Gastroesophageal sphincter (tissue), 3 donors: ENCODE data around the gene PRSS56.

Source experiments
- CTCF ChIP-seq, 4 experiments: fragments of 200-600 bp in 2 of 4; fragments of 450-650 bp in 2 of 4; sonication (generic) in 1 of 4; IDR thresholded peaks; one replicate each; pipeline ENCODE4 v1.5.1; 2017 to 2019; ENCODE audit warnings: antibody characterized with exemption in 4 of 4, mild to moderate bottlenecking in 2 of 4, moderate library complexity in 2 of 4
- EP300 ChIP-seq: sonication (generic); formaldehyde crosslinking; IDR thresholded peaks from one replicate; pipeline ENCODE4 v1.6.1; 2017; ENCODE audit warnings: antibody characterized with exemption, mild to moderate bottlenecking
- POLR2A ChIP-seq, 2 donors: fragments of 450-650 bp; IDR thresholded peaks; one replicate each; pipeline ENCODE4 v1.6.1; 2017; ENCODE audit warnings: antibody characterized with exemption in 2 of 2, mild to moderate bottlenecking in 2 of 2, moderate library complexity in 1 of 2
- POLR2AphosphoS5 ChIP-seq: sonication (generic); formaldehyde crosslinking; IDR thresholded peaks from one replicate; pipeline ENCODE4 v1.6.1; 2017; ENCODE audit warnings: antibody characterized with exemption

GRCh38 chr2:232495292-232495691, 24.9 kb upstream of the PRSS56 start:
- TF ChIP-seq CTCF (IDR thresholded peaks at IDR 0.05) = no peak
- TF ChIP-seq POLR2A (IDR thresholded peaks at IDR 0.05) = no peak
- no peak for TF ChIP-seq EP300
- no peak for TF ChIP-seq POLR2AphosphoS5
